ENCODE data around the gene ATG7.
"Not testable (repeated sequence)": the region's sequence is repeated elsewhere in the genome, so short reads cannot be mapped to it uniquely, and the experiment has no call there.

Gene ATG7

DNA sequence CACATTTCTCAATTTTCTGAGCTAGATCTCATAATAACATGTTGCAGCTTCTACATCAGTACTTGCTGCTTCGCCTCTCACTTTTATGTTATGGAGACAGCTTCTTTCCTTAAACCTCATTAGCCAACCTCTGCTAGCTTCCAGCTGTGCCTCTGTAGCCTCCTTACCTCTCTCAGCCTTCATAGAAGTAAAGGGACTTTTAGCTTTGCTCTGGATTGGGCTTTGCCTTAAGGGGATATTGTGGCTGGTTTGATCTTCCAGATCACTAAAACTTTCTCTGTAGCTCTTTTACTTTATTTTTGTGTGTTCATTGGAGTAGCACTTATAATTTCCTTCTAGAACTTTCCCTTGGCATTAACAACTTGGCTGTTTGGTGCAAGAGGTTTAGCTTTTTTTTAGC, 150.1 kb downstream of the ATG7 start:
- FAIRE-seq (no peak), DNase-seq (ENCODE audit: insufficient read length) (no peak)

DNA sequence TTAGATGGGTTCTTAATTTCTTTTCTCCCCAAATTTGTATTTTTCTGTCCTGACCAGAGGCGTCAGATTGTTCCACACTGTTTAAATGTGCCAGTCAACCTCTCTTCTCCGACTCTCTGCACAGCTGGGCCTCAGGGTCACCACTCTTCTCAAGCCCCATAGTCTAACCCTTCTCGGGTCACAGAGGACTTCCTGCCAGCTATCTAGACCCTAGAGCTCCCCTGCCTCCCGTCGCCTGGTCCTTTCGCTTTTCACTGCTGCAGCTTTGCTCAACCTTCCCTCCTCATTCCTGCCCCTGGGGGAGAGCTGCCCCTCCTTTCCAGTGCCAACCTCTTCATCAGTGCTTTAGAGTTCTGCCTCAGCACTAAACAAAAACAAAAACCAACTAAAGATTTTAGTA, 151.7 kb downstream of the ATG7 start:
- TF ChIP-seq POLR2A (IDR thresholded peaks at IDR 0.05; ENCODE audit: low read depth, low read length) (no peak), TAF1 (IDR thresholded peaks at IDR 0.05; ENCODE audit: borderline replicate concordance, low read depth, low read length) (no peak), POLR2AphosphoS5 (IDR thresholded peaks at IDR 0.05; ENCODE audit: low read depth, low read length) (no peak)
- no peak for FAIRE-seq

More for the DNA sequence above, 150.1 kb downstream of the ATG7 start:
- TF ChIP-seq TAF1 (IDR thresholded peaks at IDR 0.05; ENCODE audit: borderline replicate concordance, low read depth, low read length) (no peak), POLR2AphosphoS5 (IDR thresholded peaks at IDR 0.05; ENCODE audit: low read depth, low read length) (no peak), POLR2A (IDR thresholded peaks at IDR 0.05; ENCODE audit: low read depth, low read length) (no peak)

DNA sequence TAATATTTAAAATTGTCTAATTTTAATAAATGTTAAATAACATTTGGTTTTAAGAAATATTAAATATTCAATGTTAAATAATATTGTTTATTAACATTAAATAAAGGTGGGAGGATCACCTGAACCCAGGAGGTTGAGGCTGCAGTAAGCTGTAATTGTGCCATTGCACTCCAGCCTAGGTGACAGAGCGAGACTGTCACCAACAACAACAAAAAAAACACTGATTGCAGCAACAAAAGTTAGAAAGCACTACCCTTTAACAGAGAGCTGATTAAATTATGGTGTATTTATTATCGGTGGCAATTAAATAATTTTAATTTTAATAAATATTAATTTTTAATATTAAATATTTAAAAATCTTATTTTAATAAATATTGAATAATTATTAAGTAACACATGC, 152.1 kb downstream of the ATG7 start:
- FAIRE-seq, result no peak

More for the DNA sequence above, 151.7 kb downstream of the ATG7 start:
- no peak for DNase-seq (ENCODE audit: insufficient read length)

DNA sequence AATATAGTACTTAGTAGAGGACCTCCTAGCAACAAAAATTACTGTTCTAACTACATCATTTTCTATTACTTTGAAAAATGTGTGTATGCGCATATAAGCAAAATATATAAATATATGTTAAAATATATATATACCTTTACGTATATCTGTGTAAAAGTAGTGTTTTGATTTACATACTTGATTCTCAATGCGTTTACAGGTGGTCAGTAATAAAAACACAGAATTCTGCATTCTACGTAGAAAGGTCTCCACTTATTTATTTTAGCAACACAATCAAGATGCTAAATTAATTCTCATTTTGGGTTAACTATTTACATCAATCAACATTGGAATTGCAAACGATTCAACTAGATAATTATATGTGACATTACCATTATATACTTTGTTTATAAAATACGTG, 158.0 kb downstream of the ATG7 start:
- TF ChIP-seq POLR2A (IDR thresholded peaks at IDR 0.05; ENCODE audit: low read depth, low read length), result no peak
- FAIRE-seq (no peak), DNase-seq (ENCODE audit: insufficient read length) (no peak)

More for the DNA sequence above, 152.1 kb downstream of the ATG7 start:
- TF ChIP-seq POLR2A (IDR thresholded peaks at IDR 0.05; ENCODE audit: low read depth, low read length) (no peak), TAF1 (IDR thresholded peaks at IDR 0.05; ENCODE audit: borderline replicate concordance, low read depth, low read length) (no peak), POLR2AphosphoS5 (IDR thresholded peaks at IDR 0.05; ENCODE audit: low read depth, low read length) (no peak)
- DNase-seq (ENCODE audit: insufficient read length), result no peak

DNA sequence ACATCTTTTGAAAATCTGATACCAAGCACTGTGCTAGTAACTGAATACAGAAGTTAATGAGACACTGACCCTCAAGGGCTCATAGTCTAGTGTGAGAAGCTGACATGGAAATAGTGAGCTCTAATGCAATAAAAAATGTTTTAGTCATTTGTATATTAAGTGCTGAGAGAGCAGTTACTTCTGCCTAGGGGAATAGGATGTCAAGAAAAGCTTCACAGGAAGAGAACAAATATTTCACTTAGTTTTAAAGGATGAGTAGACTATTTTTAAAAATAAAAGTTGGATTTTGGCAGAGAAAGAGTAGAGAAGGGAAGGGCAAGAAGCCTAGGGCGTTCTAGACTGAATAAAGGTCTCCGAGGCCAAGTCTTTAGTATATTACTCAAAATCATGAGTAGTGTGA, 158.4 kb downstream of the ATG7 start:
- FAIRE-seq, result no peak
- TF ChIP-seq POLR2A (IDR thresholded peaks at IDR 0.05; ENCODE audit: low read depth, low read length) (no peak), POLR2AphosphoS5 (IDR thresholded peaks at IDR 0.05; ENCODE audit: low read depth, low read length) (no peak), TAF1 (IDR thresholded peaks at IDR 0.05; ENCODE audit: borderline replicate concordance, low read depth, low read length) (no peak)
- no peak for DNase-seq (ENCODE audit: insufficient read length)

DNA sequence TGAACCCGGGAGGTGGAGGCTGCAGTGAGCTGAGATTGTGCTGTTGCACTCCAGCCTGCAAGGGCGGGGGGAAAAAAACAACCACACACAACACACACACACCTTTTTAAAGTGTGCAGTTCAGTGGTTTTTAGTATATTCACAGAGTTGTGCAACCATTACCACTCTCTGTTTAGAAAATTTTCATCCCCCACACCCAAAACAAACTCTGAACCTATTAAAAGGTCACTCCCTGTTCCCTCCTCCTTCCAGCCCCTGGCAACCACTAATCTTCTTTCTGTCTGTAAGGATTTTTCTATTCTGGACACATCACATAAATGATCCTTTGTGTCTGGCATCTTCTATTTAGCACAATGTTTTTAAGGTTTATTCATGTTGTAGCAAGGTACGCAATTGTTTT, 159.1 kb downstream of the ATG7 start:
- no peak for DNase-seq (ENCODE audit: insufficient read length)
- TF ChIP-seq TAF1 (IDR thresholded peaks at IDR 0.05; ENCODE audit: borderline replicate concordance, low read depth, low read length), result no peak
- TF ChIP-seq POLR2A (IDR thresholded peaks at IDR 0.05; ENCODE audit: low read depth, low read length), result no peak
- TF ChIP-seq POLR2AphosphoS5 (IDR thresholded peaks at IDR 0.05; ENCODE audit: low read depth, low read length), result no peak
- FAIRE-seq, result no peak

DNA sequence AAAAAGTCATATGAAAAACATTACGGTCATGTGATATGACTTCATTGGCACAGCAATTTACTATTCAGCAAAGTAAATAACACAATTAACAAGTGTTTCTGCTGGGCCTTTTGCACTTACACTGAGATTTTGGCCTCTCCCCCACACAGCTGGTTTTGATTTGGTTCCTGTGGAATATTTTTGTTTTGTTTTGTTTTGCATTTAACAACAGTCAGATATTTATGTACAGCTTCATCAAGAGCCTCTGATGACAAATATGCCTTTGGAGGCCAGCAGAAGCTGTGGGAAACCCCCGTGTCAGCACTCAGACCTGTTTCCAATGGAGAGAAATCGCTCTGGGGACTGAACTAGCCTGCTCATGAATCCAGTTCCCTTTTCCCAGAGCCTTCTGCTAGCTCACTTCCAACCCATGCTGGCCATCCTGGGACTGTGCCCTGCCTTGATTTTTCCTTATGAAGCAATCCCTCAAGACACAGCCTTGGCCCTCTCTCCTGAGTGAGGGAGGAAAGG, 161.9 kb downstream of the ATG7 start:
- no peak for TF ChIP-seq TAF1 (IDR thresholded peaks at IDR 0.05; ENCODE audit: borderline replicate concordance, low read depth, low read length)
- TF ChIP-seq POLR2AphosphoS5 (IDR thresholded peaks at IDR 0.05; ENCODE audit: low read depth, low read length), result no peak
- TF ChIP-seq POLR2A (IDR thresholded peaks at IDR 0.05; ENCODE audit: low read depth, low read length), result no peak
- FAIRE-seq (no peak), DNase-seq (ENCODE audit: insufficient read length) (no peak)

DNA sequence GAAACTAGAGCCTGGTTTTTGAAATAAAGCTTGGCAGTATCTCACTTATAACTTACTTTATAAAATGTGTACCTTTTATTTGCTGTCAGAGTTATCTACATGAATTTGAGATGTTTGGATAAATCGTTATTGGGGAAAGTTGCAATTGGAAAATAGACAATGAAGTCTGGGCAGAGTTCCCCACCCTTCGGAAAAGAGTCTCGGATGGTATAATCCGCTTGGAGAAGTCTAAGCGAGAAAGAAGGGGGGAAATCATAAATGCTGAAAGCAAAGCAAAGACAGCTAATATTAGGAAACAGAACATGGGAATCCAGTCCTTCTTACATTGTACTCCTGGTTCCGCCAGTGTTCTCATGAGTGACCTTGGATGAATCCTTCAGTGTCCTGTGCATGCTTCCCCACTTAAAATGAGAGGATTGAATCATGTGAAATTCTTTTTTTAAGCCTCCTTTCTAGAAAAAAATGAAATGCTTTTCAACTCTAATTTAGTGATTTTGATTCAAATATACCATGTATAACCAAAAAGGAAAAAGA, 162.4 kb downstream of the ATG7 start:
- TF ChIP-seq TAF1 (IDR thresholded peaks at IDR 0.05; ENCODE audit: borderline replicate concordance, low read depth, low read length), result no peak
- no peak for TF ChIP-seq POLR2AphosphoS5 (IDR thresholded peaks at IDR 0.05; ENCODE audit: low read depth, low read length)
- no peak for TF ChIP-seq POLR2A (IDR thresholded peaks at IDR 0.05; ENCODE audit: low read depth, low read length)
- FAIRE-seq (no peak), DNase-seq (ENCODE audit: insufficient read length) (no peak)

DNA sequence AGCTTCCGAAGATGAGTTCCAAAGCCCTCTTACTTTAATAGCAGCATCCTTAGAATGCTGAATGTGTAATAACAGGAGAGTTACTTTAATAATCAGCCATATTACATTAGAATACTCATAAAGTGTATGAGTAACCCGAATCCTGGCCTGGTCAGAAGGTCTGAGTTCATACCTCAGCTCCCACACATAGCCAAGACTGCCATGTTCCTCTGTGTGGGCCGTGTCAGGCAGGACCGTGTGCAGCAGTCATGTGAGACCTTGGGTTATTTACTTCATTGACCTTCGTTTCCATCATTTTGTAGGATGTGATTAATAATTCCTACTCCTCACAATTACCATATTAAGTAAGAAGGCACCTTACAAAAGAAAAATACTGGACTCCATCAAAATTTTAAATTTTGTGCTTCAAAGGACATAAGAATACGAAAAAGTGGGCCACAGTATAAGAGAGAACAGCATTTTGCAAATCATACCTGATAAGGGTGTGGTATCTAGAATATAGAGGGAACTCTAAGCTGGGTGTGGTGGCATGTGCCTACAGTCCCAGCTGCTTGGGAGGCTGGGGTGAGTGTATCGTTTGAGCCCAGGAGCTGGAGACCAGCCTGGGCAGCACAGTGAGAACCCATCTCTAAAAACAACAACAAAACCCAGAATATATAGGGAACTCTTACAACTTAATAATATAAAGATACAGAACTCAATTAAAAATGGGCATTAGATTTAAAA, 163.4 kb downstream of the ATG7 start:
- no peak for FAIRE-seq

DNA sequence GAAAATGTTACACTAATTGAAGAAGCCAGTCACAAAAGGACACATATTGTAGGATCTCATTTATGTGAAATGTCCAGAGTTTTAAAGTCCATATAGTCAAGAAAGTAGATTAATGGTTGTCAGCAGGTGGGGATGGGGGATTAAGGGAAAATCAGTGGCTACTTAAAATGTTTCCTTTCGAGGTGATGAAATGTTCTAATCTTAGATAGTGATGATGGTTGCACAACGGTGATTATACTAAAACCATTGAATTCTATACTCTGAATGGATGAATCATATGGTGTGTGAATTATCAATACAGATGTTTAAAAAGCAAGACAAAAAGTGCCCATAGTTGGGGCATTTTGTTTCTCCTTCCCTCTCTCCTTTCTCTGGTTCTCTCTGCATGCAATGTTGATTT, 164.6 kb downstream of the ATG7 start:
- FAIRE-seq (no peak), DNase-seq (ENCODE audit: insufficient read length) (no peak)
- TF ChIP-seq POLR2A (IDR thresholded peaks at IDR 0.05; ENCODE audit: low read depth, low read length), result no peak
- TF ChIP-seq TAF1 (IDR thresholded peaks at IDR 0.05; ENCODE audit: borderline replicate concordance, low read depth, low read length), result no peak
- no peak for TF ChIP-seq POLR2AphosphoS5 (IDR thresholded peaks at IDR 0.05; ENCODE audit: low read depth, low read length)

More for the DNA sequence above, 163.4 kb downstream of the ATG7 start:
- no peak for DNase-seq (ENCODE audit: insufficient read length)
- TF ChIP-seq TAF1 (IDR thresholded peaks at IDR 0.05; ENCODE audit: borderline replicate concordance, low read depth, low read length), result no peak
- no peak for TF ChIP-seq POLR2AphosphoS5 (IDR thresholded peaks at IDR 0.05; ENCODE audit: low read depth, low read length)
- TF ChIP-seq POLR2A (IDR thresholded peaks at IDR 0.05; ENCODE audit: low read depth, low read length), result no peak

DNA sequence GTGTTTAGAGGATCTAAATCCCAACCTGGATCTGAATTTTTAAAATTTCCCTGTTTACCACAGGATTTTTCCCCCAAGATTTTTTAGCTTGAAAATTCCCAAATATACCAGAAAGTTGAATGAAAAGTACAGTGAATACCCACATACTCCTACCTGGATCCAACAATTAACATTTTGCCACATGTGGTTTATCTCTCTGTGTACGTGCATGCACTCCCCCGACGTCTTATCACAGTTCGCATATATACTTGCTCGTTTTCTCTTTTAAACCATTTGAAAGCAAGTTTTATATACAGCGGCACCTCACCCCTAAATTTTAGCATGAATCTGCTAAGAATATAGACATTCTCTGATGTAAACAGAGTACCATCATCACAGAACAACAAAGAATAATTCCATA, 165.3 kb downstream of the ATG7 start:
- DNase-seq (ENCODE audit: insufficient read length), result no peak
- TF ChIP-seq TAF1 (IDR thresholded peaks at IDR 0.05; ENCODE audit: borderline replicate concordance, low read depth, low read length) (no peak), POLR2AphosphoS5 (IDR thresholded peaks at IDR 0.05; ENCODE audit: low read depth, low read length) (no peak), POLR2A (IDR thresholded peaks at IDR 0.05; ENCODE audit: low read depth, low read length) (no peak)
- FAIRE-seq, result no peak

DNA sequence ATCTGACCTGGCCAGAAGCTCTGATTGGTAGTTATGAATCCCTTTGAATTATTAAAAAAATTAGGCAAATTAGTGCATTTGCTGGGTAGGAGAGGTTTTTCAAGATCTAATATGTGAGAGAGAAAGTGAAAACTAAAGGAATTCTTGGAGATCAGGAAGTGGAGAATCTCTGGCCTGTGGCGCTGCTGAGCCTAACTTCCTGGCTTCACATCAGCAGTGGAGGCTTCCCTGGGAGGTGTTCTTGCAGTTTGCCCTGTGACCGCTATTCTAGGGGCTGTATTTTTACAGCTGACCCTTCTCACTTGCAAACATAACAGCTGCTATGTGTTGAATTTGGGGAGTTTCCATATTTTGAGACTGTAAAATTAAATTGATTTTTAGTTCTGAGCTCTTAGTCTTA, 166.4 kb downstream of the ATG7 start:
- DNase-seq (ENCODE audit: insufficient read length) (no peak), FAIRE-seq (no peak)
- no peak for TF ChIP-seq TAF1 (IDR thresholded peaks at IDR 0.05; ENCODE audit: borderline replicate concordance, low read depth, low read length)
- TF ChIP-seq POLR2AphosphoS5 (IDR thresholded peaks at IDR 0.05; ENCODE audit: low read depth, low read length), result no peak
- no peak for TF ChIP-seq POLR2A (IDR thresholded peaks at IDR 0.05; ENCODE audit: low read depth, low read length)

DNA sequence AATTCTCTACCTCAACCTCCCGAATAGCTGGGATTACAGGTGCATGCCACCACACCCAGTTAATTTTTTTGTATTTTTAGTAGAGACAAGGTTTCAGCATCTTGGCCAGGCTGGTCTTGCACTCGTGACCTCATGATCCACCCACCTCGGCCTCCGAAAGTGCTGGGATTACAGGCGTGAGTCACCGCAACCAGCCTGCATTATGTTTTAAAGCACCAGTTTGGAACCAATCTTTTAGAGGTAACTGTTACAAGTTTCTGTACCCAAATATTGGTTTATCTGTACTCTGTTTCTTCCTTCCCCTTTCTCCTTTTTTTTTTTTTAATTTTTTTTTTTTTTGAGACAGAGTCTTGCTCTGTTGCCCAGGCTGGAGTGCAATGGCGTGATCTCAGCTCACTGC, 169.1 kb downstream of the ATG7 start:
- FAIRE-seq; DNase-seq (ENCODE audit: insufficient read length): not testable (repeated sequence)

Data from GM12892 (cell line).